Measurements from ENCODE around the gene KLF16.

KLF16 gene

GRCh38 chr19:1823539-1824251 is 39.7 kb downstream of the KLF16 start:
- DNase-seq (ENCODE audit: low read depth in 2 of 2), result no peak

DNA sequence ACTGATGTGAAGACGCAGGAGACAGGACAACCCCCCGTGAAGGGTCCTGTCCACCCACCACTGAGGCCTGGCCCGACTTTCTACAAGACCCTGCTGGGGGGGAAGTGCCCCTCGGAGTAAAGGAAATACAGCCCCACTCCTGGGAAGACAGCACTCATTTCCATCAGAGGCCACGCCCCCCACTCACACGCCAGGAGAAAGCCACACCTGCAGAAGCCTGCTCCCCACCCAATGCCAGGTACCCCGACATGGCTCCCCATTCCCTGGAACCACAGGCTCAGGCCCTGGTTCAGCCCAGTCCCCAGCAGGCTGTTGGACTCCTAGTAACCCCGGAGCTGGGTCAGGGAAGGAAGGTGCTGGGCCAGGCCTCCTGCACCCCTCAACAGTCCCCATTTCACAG is 40.4 kb downstream of the KLF16 start:
- DNase-seq (ENCODE audit: low read depth in 2 of 2), result no peak

DNA sequence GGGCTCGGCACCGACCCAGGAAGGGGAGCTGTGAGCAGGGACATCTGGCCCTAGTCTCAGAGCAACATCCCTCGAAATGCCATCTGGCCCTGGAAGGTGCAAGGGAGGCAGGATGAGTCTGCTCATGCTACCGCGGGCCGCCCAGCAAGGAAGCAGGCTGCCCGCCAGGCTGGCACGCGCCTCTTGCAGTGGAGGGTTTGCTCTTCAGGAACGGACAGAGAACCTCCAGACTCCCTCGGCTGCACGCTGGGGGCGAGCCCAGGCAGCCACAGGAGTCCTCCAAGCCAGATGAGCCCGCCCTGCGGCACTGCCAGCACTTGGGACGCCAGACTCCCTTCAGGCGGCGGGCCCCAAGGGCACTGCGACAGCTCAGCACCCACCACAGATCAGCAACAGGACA is 41.2 kb downstream of the KLF16 start:
- no peak for DNase-seq (ENCODE audit: low read depth in 2 of 2)

DNA sequence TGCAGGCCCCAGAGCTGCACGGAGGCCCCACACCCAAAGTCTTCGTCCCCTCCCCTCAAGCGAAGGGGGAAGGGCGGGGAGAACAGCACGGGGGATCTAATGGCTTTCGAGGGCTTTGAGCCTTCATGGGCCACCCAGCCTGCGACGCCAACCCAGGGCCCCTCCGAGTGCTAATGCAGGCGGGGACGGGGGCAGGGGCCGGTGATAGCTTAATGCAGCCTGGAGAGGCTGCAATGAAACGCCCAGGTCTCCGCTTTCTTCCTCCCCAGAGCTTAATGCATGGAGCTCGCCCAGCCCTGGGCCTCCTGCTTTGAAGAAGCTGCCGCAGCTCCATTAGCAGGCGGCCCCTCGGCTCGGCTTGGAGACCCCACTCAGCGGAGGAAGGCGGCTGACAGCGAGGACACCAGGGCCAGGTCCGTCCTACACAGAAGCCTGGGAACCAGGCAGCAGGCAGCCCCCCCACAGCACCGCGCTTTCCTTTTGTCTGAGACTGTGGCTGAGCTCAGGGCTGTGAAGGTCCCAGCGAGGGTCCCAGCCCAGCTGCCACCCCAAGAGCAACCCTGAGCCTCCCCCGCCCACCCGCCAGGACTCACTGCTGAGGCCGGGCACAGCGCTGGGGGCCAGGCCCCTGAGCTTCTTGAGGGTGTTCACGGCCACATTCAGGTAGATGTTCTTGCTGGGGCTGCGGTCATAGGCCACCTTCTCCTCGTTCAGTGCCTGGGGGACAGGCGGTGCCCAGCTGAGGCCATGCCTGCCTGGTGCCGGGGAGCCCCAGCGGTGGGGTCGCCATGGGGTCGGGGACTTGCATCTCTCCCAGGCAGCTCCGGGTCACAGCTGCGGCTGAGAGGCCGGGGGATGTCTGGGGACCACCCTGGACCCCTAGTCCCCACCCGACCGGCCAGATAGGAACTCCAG is 43.8 kb downstream of the KLF16 start:
- DNase-seq (ENCODE audit: low read depth in 2 of 2), result no peak

DNA sequence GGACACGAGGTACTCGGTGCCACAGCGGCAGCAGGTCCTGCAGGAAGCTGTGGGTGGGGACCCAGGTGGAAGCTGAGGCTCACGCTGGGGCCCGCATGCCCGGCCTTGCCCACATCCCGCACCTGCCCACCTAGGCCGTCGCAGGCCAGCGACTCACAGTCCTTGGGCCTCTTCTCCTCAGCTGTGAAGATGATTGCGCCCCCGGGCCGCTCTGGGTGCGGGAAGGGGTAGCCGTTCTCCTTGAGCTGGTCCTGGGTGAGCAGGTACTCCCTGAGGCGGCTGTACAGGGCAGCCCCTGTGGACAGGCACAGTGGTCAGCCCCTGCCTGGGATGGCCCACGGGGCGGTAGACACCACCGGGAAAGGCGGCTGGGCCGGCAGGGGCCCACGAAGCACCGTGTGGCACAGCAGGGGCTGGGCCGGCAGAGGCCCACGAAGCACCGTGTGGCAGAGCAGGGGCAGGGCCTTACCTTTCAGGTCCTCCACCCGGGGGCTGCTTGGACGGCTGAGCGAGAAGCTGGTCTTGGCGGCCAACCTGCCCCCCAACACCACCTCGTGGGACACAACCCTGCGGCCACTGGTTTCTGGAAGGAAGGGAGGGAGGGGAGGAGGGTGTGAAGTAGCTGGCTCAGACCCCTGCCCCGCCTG is 44.7 kb downstream of the KLF16 start:
- DNase-seq (ENCODE audit: low read depth in 2 of 2), result no peak

DNA sequence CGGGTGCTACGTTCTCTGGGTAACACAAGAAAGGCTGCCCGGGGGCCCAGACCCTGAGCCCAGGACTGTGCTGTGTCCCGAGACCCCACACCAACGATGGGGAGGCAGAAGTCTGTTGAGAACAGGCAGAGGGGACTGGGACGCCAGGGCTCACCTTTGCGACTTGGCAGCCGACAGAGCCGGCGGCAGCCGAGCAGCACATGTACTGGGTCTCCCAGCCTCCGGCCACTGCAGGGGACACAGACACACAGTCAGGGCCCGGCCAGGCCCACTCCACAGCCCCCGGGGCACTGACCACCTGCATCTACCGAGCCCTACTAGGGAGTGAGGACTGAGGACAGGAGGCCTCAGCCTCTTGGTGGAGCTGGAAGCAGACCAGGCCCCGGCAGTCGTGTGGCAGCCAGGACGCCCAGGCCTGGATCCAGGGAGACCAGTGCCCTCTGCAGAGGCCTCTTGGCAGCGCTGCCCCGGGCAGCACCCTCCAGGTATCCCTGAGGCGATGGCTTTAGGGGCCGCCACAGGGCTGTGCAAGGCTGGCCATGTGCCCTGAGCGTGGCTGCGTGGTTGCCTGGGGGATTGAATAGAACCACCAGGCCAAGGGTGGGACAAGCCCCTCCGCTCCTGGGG is 45.7 kb downstream of the KLF16 start:
- no peak for DNase-seq (ENCODE audit: low read depth in 2 of 2)

- no peak for DNase-seq (ENCODE audit: low read depth in 2 of 2)
Observed at GRCh38 chr19:1816530-1817298, 46.7 kb downstream of the KLF16 start.

DNA sequence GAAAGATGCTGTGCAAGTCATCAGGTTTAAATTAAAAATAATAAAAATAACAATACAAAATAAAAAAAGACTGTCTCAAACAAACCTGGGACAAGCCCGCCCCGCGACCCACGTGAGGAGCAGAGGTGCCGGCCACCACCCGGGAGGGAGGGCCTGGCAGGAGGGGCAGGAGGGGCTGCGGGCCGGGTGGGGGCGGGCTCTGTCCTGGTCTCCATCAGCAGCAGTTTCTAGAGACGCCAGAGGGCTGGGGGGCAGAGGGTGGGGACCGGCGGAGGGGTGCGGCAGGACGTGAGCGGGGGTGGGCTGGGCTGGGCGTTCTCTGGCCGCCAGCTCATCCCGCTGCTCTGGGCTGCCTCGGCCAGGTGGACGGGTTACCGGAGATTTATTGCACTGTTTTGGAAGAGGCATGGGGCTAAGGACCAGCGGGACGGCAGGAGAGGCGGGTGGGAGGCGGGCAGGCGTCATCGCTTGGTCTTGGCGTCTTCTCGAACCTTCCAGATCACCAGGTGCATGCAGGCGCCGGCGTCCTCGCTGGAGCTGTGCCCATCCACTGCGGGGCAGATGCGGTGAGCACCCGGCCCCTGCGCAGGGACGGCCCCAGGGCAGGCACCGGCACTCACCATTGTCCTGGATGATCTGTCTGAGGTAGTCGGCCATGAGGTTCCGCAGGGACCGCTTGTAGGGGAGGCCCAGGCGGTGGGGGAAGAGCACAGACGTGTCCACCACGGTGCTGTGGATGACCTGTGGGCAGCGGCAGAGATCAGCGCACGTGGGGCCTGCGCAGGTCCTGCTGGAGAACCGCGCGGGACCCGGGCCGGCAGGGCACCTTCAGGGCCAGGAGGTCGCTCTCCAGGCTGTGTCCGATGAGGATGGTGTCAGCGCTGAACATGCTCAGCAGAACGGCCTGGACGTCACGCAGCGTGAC is 47.5 kb downstream of the KLF16 start:
- no peak for DNase-seq (ENCODE audit: low read depth in 2 of 2)

DNA sequence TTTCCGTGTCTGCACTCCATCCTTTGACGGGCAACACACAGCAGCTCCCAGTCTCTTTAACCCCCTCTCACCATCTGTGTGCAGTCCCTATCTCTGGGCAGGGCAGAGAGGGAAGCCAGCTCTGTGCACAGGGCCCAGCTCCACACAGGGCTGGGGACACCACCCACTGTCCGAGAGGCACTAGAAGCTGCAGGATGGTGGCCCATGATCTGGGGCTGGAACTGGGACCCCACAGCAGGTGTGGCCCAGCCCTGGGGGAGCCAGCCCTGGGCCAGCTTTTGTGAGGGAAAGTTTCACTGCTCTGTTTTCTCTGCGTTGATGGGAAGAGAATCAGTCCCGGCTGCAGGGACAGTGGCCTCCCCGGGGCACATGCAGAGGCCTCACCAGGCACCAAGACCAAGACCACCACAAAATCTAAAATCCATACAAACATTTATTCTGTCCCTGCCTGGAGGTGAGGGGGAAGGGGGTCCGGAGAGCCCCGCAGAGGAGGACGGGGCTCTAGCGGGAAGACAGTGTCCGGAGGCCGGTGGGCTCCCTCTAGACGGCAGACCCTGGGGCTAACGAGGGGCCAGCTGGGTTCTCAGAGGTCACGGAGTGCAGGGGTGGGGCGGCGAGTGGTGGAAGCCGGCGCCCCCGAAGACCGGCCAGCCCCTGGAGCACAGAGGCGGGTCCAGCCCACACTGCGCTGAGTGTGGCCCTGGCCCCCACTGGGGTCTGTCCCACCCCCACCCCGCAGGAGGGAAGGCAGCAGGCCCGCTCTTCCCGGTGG is 48.4 kb downstream of the KLF16 start:
- DNase-seq (ENCODE audit: low read depth in 2 of 2), result no peak

GRCh38 chr19:1814391-1814790 is 49.0 kb downstream of the KLF16 start:
- no peak for DNase-seq (ENCODE audit: low read depth in 2 of 2)

DNA sequence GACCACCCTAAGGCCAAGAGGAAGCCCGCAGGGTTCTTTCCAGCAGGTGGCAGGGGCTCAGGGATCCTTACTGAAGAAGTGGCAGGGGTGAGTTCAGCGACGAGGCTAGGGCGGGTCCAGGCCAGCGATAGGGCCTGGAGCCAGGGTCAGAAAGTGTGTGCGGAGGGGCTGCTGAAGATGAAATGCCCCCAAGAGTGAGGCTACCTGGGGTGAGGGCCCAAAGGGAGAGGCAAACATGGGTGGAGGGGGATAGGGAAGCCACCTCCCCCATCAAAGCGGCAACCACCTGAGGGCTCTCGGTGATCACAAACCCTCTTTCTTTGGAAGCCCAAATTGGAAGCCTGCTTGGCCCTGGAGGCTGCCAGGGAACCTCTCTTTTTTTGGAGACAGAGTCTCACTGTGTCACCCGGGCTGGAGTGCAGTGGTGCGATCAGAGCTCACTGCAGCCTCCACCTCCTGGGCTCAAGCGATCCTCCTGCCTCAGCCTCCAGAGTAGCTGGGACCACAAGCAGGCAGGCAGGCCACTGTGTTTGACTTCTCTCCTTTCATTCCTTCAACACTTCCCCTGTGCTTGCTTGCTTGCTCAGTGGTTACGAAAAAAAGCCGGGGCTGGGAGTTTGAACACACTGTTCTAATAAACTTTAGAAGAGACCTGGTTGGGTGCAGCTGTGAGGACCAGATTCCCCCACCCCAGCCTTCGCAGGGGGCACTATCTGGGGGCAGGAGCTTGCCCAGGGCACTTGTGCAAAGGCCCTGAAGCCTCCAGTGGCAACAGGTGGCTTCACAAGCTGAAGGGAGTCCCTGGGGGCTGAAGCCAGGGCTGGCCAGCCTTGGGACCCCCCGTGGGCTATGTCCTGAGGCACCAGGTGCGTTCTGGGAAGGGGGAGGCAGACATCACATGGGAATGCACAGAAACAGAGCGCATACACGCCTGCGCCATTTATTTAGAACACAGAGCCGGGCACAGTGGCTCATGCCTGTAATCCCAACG is 49.9 kb downstream of the KLF16 start:
- DNase-seq (ENCODE audit: low read depth in 2 of 2), result no peak

DNA sequence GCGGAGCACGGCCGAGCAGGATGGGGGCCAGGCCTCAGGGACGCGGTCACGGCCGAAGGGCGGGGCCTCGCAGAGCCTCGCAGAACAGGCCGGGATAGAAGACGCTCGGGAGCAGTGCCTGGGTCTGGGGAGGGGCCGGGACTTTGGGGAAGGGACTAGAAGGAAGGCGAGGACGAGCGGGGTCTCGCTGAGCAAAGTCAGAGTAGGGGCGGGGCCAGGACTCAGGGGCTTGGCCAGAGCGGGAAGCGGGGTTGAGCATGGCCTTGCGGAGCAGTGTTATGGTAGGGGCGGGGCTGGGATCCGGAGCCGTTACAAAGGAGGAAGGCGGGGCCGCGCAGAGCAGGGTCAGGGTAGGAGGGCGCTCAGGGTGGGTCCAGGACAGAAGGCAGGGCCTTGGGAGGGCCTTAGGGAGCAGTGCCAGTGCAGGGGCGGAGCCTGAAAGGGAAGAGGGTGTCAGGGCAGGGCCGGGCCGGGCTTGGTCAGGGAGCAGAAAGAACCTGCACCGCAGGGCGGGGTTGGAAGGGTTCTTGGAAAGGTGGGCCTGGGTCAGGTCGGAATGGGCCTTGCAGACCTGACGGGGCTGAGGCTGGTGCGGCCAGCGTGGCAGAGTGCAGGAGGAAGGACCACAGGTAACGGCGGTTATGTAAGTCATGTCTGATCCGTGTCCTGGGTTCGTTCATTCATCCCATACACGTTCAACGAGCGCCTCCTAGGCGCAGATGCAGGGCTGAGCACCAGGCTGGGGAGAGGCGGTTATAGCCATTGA is 50.8 kb downstream of the KLF16 start:
- peak; percentile 83 to 86 for DNase-seq (ENCODE audit: low read depth in 2 of 2)

GRCh38 chr19:1811942-1812425 is 51.4 kb downstream of the KLF16 start, which contains the start of gene ATP8B3:
Gene ATP8B3 (minus strand): TSS chr19:1812276. CDS start chr19:1811736, 540 bp downstream.
- DNase-seq (ENCODE audit: low read depth in 2 of 2), result peak in 1 of 2 donors; percentile 15

- peak; percentile 52 to 54 for DNase-seq (ENCODE audit: low read depth in 2 of 2)
Observed at GRCh38 chr19:1811472-1811894, 51.9 kb downstream of the KLF16 start.

GRCh38 chr19:1810439-1811160 is 52.8 kb downstream of the KLF16 start:
- no peak for DNase-seq (ENCODE audit: low read depth in 2 of 2)

DNA sequence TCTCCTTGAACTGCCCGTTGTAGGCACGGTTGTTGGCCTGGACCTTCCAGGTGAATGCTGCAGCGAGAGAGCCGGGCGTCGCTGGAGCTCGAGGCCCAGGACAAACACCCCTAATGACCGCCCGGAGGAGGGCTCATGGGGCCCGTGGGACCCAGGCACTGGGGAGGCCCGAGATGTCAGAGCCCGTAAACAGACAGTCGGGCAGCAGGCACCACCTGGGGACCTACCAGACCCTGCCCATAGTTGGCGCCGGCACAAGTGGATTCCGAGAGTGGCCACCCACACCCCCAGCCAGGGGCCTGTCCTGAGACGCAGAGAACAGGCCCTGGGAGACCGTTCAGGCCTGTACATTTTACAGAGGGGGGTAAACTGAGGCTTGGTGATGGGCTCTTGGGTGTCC is 53.7 kb downstream of the KLF16 start:
- DNase-seq (ENCODE audit: low read depth in 2 of 2), result no peak

DNA sequence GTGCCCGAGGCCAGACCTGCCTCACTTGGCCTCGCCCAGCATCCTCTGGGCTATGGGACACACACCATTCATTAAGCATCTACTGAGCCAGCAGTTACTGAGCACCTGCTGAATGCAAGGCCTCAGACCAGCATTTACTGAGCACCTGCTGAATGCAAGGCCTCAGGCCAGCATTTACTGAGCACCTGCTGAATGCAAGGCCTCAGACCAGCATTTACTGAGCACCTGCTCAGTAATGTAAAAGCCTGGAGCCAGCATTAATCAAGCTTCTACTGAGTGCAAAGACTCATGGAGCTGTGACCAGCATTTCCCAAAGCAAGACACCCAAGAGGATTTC is 55.0 kb downstream of the KLF16 start:
- DNase-seq (ENCODE audit: low read depth in 2 of 2), result no peak
